HFFc6 (cell line): ENCODE data around the gene ACAA1. TPM values are rescaled to one million over a fixed set of nuclear protein-coding genes. Genes with fewer than 3 reads are reported as not detected.

Experiments used
- DNase-seq: peaks from one replicate; pipeline ENCODE4 v3.0.0-alpha.2; 2018
- H3K27ac Mint-ChIP-seq: 2 replicates; pipeline ENCODE4 v1.8.0; 2020; ENCODE audit warnings: mild to moderate bottlenecking, mixed read lengths
- H3K27me3 Mint-ChIP-seq: 2 replicates; pipeline ENCODE4 v1.8.0; 2021; ENCODE audit warnings: mild to moderate bottlenecking, moderate library complexity, mixed read lengths; ENCODE audit not compliant: insufficient read depth
- H3K36me3 Mint-ChIP-seq: 2 replicates; pipeline ENCODE4 v1.8.0; 2021; ENCODE audit warnings: low read depth, mixed read lengths
- H3K4me1 Mint-ChIP-seq: 2 replicates; pipeline ENCODE4 v1.8.0; 2020; ENCODE audit warnings: low read depth, mixed read lengths
- H3K4me3 Mint-ChIP-seq: 2 replicates; pipeline ENCODE4 v1.8.0; 2020; ENCODE audit warnings: mild to moderate bottlenecking, moderate library complexity, mixed read lengths
- H3K9me3 Mint-ChIP-seq: 2 replicates; pipeline ENCODE4 v1.8.0; 2020; ENCODE audit warnings: mild to moderate bottlenecking, mixed read lengths
- total RNA-seq, 6 experiments: library from RNA; stranded (reverse); fragmentation: NEBNext Ultra II Directional; extraction: Animal tissue kit (Norgen Biotek cat#: 25700); gene quantifications; 2 replicates in 1 of 6; 3 replicates in 5 of 6; pipeline ENCODE4 v1.2.3, GENCODE V29; 2021
- TF ChIP-seq, protein P1 (sequence below): fragments of 200-600 bp; sonication (generic); IDR thresholded peaks from 2 replicates; pipeline ENCODE4 v1.5.0; 2021; ENCODE audit warnings: antibody characterized with exemption, mild to moderate bottlenecking

The ACAA1 gene
- total RNA-seq, 6 experiments from 2014 or later, result 45.1 to 60.9 (median 52.1) TPM

- H3K36me3 Mint-ChIP-seq, result peaks cover 21% of the 10 kb centered on the region
- peaks cover 10% of the 10 kb centered on the region for H3K27me3 Mint-ChIP-seq
- H3K27ac Mint-ChIP-seq, result peak overlapping the region; percentile 100
- peak; percentile 82 for DNase-seq
- H3K9me3 Mint-ChIP-seq, result peaks cover 3% of the 10 kb centered on the region; the same call in 1 of the 2 replicates
- peaks cover 83% of the 10 kb centered on the region for H3K4me1 Mint-ChIP-seq
- H3K4me3 Mint-ChIP-seq, result peak overlapping the region; percentile 95
- TF ChIP-seq, protein P1, sequence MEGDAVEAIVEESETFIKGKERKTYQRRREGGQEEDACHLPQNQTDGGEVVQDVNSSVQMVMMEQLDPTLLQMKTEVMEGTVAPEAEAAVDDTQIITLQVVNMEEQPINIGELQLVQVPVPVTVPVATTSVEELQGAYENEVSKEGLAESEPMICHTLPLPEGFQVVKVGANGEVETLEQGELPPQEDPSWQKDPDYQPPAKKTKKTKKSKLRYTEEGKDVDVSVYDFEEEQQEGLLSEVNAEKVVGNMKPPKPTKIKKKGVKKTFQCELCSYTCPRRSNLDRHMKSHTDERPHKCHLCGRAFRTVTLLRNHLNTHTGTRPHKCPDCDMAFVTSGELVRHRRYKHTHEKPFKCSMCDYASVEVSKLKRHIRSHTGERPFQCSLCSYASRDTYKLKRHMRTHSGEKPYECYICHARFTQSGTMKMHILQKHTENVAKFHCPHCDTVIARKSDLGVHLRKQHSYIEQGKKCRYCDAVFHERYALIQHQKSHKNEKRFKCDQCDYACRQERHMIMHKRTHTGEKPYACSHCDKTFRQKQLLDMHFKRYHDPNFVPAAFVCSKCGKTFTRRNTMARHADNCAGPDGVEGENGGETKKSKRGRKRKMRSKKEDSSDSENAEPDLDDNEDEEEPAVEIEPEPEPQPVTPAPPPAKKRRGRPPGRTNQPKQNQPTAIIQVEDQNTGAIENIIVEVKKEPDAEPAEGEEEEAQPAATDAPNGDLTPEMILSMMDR, result no peak
Observed at GRCh38 chr3:38169027-38169317, 32.0 kb upstream of the ACAA1 start.

GRCh38 chr3:38168151-38169026 lies 31.5 kb upstream of the ACAA1 start:
- Mint-ChIP-seq H3K36me3 (peaks cover 21% of the 10 kb centered on the region), H3K4me1 (peaks cover 77% of the 10 kb centered on the region), H3K9me3 (peaks cover 3% of the 10 kb centered on the region; the same call in 1 of the 2 replicates), H3K4me3 (peak overlapping the region; percentile 95), H3K27me3 (peaks cover 10% of the 10 kb centered on the region), H3K27ac (peak overlapping the region; percentile 100)
- TF ChIP-seq, protein P1, result no peak
- peak; percentile 73 for DNase-seq

- Mint-ChIP-seq H3K36me3 (peaks cover 21% of the 10 kb centered on the region), H3K4me1 (peaks cover 69% of the 10 kb centered on the region), H3K27me3 (peaks cover 10% of the 10 kb centered on the region), H3K9me3 (peaks cover 3% of the 10 kb centered on the region; the same call in 1 of the 2 replicates), H3K27ac (peak overlapping the region; percentile 100), H3K4me3 (peak overlapping the region; percentile 95)
- no peak for DNase-seq
- TF ChIP-seq, protein P1, result no peak
Observed at GRCh38 chr3:38167591-38167990, 30.7 kb upstream of the ACAA1 start.

DNA sequence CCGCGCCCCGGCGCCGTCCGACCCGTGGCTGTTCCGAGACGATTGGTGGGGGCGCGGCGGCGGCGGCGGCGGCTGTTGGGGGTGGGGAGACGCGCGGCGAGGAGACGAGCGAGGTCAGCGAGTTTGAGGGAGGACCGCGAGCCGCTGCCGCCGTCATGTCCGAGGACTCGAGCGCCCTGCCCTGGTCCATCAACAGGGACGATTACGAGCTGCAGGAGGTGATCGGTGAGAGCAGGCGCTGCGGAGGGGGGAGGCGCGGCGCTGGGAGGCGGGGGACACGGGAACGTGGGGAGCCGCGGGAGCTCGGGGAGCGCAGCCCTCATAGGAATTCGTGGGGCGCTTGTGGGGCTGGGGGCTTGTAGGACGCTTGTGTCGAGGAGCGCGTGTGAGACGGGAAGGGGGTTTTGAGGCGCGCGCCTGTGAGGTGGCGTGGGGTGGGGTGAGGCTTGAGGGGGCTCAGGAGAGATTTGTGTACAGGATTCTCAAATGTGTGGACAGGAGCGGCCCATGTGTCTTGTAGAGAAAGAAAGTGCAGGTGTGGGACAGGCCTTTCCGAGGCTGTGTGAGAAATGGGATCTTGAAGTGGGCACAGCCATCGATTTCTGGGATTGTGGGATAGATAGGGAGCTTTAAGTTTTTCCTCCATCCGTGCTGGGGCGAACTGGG lies 28.9 kb upstream of the ACAA1 start:
- Mint-ChIP-seq H3K27me3 (peaks cover 10% of the 10 kb centered on the region), H3K36me3 (peaks cover 21% of the 10 kb centered on the region), H3K9me3 (peaks cover 3% of the 10 kb centered on the region; the same call in 1 of the 2 replicates), H3K4me3 (peak overlapping the region; percentile 95), H3K4me1 (peaks cover 53% of the 10 kb centered on the region), H3K27ac (peak overlapping the region; percentile 100)
- TF ChIP-seq, protein P1, result no peak
- peak; percentile 33 for DNase-seq

DNA sequence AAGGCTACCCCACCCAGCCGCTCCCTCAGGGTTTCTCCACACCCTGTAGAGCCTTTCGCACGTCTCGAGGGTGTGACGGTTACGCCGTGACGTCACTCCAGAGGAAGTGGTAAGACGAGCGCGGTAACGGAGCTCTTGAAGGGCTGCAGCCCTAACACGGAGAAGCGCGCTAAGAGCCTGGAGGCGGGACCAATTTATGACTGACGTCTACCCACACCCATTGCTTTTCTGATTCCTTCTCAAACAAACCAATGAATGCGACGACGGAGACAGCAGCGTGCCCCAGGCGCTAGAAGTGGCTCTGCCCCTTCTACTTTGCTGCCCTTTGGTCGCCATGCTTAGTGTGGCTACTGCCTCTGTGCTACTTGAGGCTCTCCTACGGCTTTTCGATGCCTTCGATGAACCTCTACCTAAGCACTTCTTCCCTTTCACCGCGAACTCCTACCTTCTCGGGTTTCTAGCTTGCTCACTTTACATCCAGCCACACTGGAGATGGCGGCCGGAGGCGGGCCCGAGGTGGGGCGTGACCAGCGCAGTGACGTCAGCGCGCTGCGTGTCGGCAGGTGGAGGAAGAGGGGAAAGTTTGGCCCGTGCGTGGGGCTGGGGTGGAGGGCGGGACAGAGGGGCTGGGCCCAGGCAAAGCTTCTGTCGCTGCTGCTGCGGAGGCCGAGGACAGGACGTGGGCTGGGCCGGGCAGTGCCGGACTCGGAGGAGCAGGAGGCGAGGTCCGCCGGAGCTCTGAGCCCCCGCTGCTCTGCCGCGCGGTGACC lies 28.2 kb upstream of the ACAA1 start, which contains the start of gene OXSR1:
Gene OXSR1, plus strand, starts transcription at position 586 of the 770 bp plus-strand sequence. CDS start 340 bp downstream, outside the sequence.
- peaks cover 10% of the 10 kb centered on the region for H3K27me3 Mint-ChIP-seq
- H3K9me3 Mint-ChIP-seq, result peaks cover 3% of the 10 kb centered on the region; the same call in 1 of the 2 replicates
- H3K4me3 Mint-ChIP-seq, result peak within 1 kb of the TSS; percentile 95
- DNase-seq, result peak; percentile 99
- H3K27ac Mint-ChIP-seq, result peak within 1 kb of the TSS; percentile 100
- H3K36me3 Mint-ChIP-seq, result peaks cover 21% of the 10 kb centered on the region
- peaks cover 46% of the 10 kb centered on the region for H3K4me1 Mint-ChIP-seq
- TF ChIP-seq, protein P1, result no peak
